Osteocyte (in vitro differentiated cells): ENCODE data around the gene SLC41A3. TPM values are rescaled to one million over a fixed set of nuclear protein-coding genes. Genes with fewer than 3 reads are reported as not detected.

Source experiments
- DNase-seq: peaks from one replicate; pipeline ENCODE4 v3.0.0; 2021; ENCODE audit warnings: mixed read lengths; ENCODE audit not compliant: unreplicated experiment; ENCODE audit errors: extremely low spot score
- H3K27ac Mint-ChIP-seq: one replicate; pipeline ENCODE4 v1.8.0; 2021; ENCODE audit warnings: mild to moderate bottlenecking, mixed read lengths; ENCODE audit not compliant: unreplicated experiment
- H3K27me3 Mint-ChIP-seq: one replicate; pipeline ENCODE4 v1.8.0; 2021; ENCODE audit warnings: mixed read lengths; ENCODE audit not compliant: unreplicated experiment
- H3K36me3 Mint-ChIP-seq: one replicate; pipeline ENCODE4 v1.8.0; 2021; ENCODE audit warnings: mixed read lengths; ENCODE audit not compliant: unreplicated experiment
- H3K4me1 Mint-ChIP-seq: one replicate; pipeline ENCODE4 v1.8.0; 2021; ENCODE audit warnings: mixed read lengths; ENCODE audit not compliant: unreplicated experiment
- H3K4me3 Mint-ChIP-seq: one replicate; pipeline ENCODE4 v1.8.0; 2021; ENCODE audit warnings: mild to moderate bottlenecking, moderate library complexity, mixed read lengths; ENCODE audit not compliant: unreplicated experiment
- H3K9me3 Mint-ChIP-seq: one replicate; pipeline ENCODE4 v1.8.0; 2021; ENCODE audit warnings: mixed read lengths; ENCODE audit not compliant: unreplicated experiment
- CTCF ChIP-seq: fragments of 200-600 bp; sonication (generic); IDR thresholded peaks from 2 replicates; pipeline ENCODE4 v1.5.0; 2021; ENCODE audit warnings: antibody characterized with exemption, mild to moderate bottlenecking, moderate library complexity
- total RNA-seq: library from RNA; stranded (reverse); gene quantifications from 2 replicates; pipeline ENCODE4 v1.2.1, GENCODE V29; 2021

The SLC41A3 gene
- total RNA-seq, 1 donor from 2014 or later, result 80.6 TPM

- Mint-ChIP-seq H3K27me3 (no peaks in the 10 kb centered on the region), H3K36me3 (no peaks in the 10 kb centered on the region), H3K4me3 (no peak overlapping the region), H3K4me1 (peaks cover 16% of the 10 kb centered on the region), H3K9me3 (no peaks in the 10 kb centered on the region), H3K27ac (no peak overlapping the region)
- peak; percentile 82 for DNase-seq
- no peak for TF ChIP-seq CTCF
These were observed 19.4 kb upstream of the SLC41A3 start for GRCh38 chr3:126103121-126104027.

- DNase-seq, result peak; percentile 76
- TF ChIP-seq CTCF, result no peak
- no peaks in the 10 kb centered on the region for H3K27me3 Mint-ChIP-seq
- H3K4me3 Mint-ChIP-seq, result no peak overlapping the region
- peak overlapping the region; percentile 52 for H3K27ac Mint-ChIP-seq
- H3K9me3 Mint-ChIP-seq, result no peaks in the 10 kb centered on the region
- H3K36me3 Mint-ChIP-seq, result no peaks in the 10 kb centered on the region
- H3K4me1 Mint-ChIP-seq, result peaks cover 21% of the 10 kb centered on the region
These were observed 18.6 kb upstream of the SLC41A3 start for GRCh38 chr3:126102530-126102951.

- no peak for TF ChIP-seq CTCF
- peak; percentile 80 for DNase-seq
- H3K27me3 Mint-ChIP-seq, result no peaks in the 10 kb centered on the region
These were observed 18.1 kb upstream of the SLC41A3 start for GRCh38 chr3:126102011-126102410.

GRCh38 chr3:126101521-126101982, 17.6 kb upstream of the SLC41A3 start:
- Mint-ChIP-seq H3K9me3 (no peaks in the 10 kb centered on the region), H3K27me3 (no peaks in the 10 kb centered on the region), H3K36me3 (no peaks in the 10 kb centered on the region), H3K4me1 (peaks cover 21% of the 10 kb centered on the region), H3K4me3 (no peak overlapping the region), H3K27ac (no peak overlapping the region)
- TF ChIP-seq CTCF, result no peak
- DNase-seq, result peak; percentile 66

More at GRCh38 chr3:126102011-126102410, 18.1 kb upstream of the SLC41A3 start:
- Mint-ChIP-seq H3K27ac (peak overlapping the region; percentile 52), H3K4me1 (peaks cover 21% of the 10 kb centered on the region), H3K36me3 (no peaks in the 10 kb centered on the region), H3K4me3 (no peak overlapping the region), H3K9me3 (no peaks in the 10 kb centered on the region)

- Mint-ChIP-seq H3K9me3 (peaks cover 5% of the 10 kb centered on the region), H3K27ac (no peak overlapping the region), H3K27me3 (no peaks in the 10 kb centered on the region), H3K4me1 (peaks cover 21% of the 10 kb centered on the region), H3K4me3 (no peak overlapping the region), H3K36me3 (no peaks in the 10 kb centered on the region)
- no peak for TF ChIP-seq CTCF
- DNase-seq, result peak; percentile 71
These were observed 16.8 kb upstream of the SLC41A3 start for GRCh38 chr3:126100634-126101301.
